GM18505 (cell line): ENCODE data around the gene ACSBG1.

Experiments used
- ATAC-seq: cut with Tn5 transposase; IDR thresholded peaks from one replicate; pipeline ENCODE4 v1.9.1; 2021; ENCODE audit not compliant: unreplicated experiment
- POLR2A ChIP-seq: IDR thresholded peaks from 4 replicates; pipeline ENCODE4 v1.6.1; 2011; ENCODE audit warnings: borderline replicate concordance; ENCODE audit not compliant: insufficient read depth, insufficient read length; ENCODE audit errors: extremely low read depth

Gene ACSBG1

DNA sequence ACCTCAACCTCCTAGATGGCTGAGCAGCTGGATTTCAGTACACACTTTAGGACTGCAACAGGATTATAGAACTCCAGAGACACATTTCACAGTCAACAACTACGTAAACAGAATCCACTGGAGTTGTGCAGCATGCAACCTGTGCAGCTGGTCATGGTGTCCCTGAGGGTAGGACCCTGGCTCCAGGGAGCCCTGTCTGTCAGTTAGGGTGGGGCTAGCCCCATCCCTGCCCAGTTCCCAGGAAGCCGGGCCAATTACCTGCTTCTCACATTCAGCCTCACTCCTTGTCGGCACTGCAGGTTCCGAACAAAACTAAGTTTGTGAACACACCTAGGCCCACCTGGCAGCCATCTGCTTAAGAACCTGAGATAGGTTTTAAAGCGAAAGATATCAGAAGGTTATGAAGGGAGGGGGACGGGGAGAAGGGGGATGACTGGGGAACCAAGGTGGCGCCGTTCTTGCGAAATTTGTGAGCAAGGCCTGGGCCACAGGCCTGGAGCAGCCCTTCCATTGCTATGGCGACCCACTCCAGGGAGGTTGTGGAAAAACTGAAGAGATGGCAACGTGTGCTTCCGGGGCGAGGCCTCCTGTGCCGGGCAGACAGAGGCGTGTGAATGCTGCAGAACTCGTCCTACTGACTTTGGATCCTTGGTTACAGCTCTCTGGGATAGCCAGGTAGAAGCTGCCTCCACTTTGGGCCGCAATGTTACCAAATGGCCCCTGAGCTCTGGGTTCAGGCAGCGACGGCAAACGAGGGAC, 25.3 kb downstream of the ACSBG1 start:
- no peak for TF ChIP-seq POLR2A
- ATAC-seq = no peak

GRCh38 chr15:78208341-78208844, 26.0 kb downstream of the ACSBG1 start:
- no peak for ATAC-seq
- no peak for TF ChIP-seq POLR2A

GRCh38 chr15:78207641-78208340, 26.6 kb downstream of the ACSBG1 start:
- no peak for TF ChIP-seq POLR2A
- ATAC-seq = no peak

GRCh38 chr15:78207110-78207458, 27.3 kb downstream of the ACSBG1 start:
- no peak for TF ChIP-seq POLR2A
- ATAC-seq = no peak

- ATAC-seq = no peak
- no peak for TF ChIP-seq POLR2A
These were observed 27.8 kb downstream of the ACSBG1 start for GRCh38 chr15:78206326-78207109.

GRCh38 chr15:78205856-78206255, 28.5 kb downstream of the ACSBG1 start:
- no peak for ATAC-seq
- TF ChIP-seq POLR2A = no peak

GRCh38 chr15:78205337-78205736, 29.0 kb downstream of the ACSBG1 start:
- ATAC-seq = no peak
- no peak for TF ChIP-seq POLR2A

DNA sequence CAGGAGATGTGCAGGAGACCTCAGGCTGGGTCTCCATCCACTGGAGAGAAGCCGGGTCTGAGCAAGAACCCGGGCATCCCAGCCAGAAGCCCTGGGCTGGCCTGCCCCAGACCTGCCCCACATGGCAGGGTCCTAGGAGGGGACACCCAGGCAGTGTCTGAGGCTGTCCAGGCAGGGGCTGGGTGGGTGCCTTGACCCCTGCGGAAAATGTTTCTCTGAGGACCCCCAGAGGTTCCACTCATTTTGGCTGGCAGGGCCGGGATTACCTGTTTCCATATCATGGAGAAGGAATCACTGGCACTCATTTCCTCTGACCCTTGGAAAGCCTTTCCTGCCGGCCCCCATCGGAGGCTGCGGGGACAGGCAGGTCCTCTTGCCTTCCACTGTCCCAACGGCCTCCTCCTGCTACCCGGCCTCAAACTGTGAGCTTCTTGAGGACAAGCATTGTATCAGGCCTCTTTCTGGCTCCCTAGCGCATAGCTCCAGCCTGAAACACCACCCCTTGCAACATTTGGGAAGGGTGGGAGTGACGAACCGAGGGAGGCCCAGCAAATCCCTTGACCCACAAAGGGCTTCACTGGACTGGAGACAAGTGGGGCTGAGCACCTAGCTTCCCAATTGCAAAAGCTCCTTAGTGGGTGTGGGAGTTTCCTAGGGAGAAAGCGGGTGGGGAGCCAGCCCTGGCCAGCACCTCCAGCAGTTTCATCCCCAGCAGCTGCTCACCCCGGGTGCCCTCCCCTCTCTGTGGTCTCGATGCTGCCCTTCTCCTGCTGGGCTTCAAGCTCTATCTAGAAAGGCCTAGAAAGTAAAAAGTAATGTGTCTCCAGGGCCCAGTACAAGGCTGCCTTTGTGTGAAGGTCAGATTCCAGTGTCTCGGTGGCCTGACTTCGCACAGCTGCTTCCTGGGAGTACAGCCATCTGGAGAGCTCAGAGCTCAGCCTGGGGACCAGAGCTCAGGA, 29.7 kb downstream of the ACSBG1 start:
- no peak for ATAC-seq
- no peak for TF ChIP-seq POLR2A

DNA sequence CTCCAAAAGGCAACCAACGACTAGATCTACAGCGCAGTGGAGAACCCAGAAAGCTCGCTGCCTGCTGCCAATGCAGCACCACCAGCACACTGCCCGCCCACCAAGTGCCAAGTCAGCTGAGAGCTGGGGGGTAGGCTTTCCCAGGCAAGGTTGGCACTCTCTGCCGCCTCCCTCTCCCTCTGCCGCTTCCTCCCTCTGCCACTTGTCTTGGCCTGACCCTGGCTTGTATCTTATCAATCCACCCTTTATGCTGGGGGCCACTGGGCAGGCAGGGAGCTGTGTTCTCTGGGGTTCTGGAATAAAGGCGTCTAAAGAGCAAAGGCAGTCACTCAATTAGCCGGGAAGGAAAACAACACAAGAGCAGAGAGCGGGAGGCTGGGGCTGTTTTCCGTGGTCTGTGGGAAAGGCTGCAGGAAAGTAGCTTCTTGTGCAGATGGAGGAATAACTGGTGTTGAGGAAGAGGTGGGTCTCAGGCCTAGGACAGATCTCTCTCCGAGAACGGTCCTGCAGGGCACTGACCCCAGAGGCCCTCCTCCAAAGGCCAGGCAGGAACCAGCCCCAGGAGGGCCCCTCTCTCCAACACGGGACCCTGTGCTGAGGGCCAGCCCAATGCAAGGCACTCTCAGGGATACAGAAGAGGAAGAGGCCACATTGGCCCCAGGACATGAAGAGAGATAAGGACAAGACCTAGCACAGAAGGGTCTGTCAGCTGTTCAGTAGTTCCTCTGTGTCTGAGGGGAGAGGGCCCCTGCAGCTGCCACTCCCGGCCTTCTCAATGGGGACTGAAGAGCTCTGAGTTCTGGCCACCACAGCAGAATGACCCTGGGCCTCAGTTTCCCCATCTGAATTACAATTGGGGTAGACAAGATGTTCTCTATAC, 30.8 kb downstream of the ACSBG1 start:
- TF ChIP-seq POLR2A = no peak

GRCh38 chr15:78201281-78202190, 32.8 kb downstream of the ACSBG1 start:
- ATAC-seq = no peak

More for the DNA sequence above, 30.8 kb downstream of the ACSBG1 start:
- ATAC-seq = no peak

GRCh38 chr15:78200276-78200930, 34.0 kb downstream of the ACSBG1 start:
- TF ChIP-seq POLR2A = no peak
- no peak for ATAC-seq

More at GRCh38 chr15:78201281-78202190, 32.8 kb downstream of the ACSBG1 start:
- TF ChIP-seq POLR2A = no peak

- ATAC-seq = no peak
These were observed 36.7 kb downstream of the ACSBG1 start for GRCh38 chr15:78197632-78198031.

More at GRCh38 chr15:78197632-78198031, 36.7 kb downstream of the ACSBG1 start:
- TF ChIP-seq POLR2A = no peak
